CD14-positive monocyte (primary cell): ENCODE data around the gene ZP2. TPM values are rescaled to one million over a fixed set of nuclear protein-coding genes. Genes with fewer than 3 reads are reported as not detected.

Experiments
- DNase-seq, 3 donors: peaks; one replicate each; pipeline ENCODE4 v3.0.0-alpha.2; 2011 to 2022
- H2AFZ ChIP-seq: 2 replicates; pipeline ENCODE4 v1.6.0; 2012; ENCODE audit warnings: mild to moderate bottlenecking, low read depth, low read length, inconsistent platforms; ENCODE audit not compliant: insufficient read depth, poor library complexity, severe bottlenecking
- H3K27ac ChIP-seq, 2 donors: 1 replicate in 1 of 2; 2 replicates in 1 of 2; pipeline ENCODE4 v1.5.1; 2012 to 2013; ENCODE audit warnings: low read length in 2 of 2, control low read depth in 1 of 2, inconsistent platforms in 1 of 2, low read depth in 1 of 2, mild to moderate bottlenecking in 1 of 2
- H3K27me3 ChIP-seq, 2 donors: one replicate each; pipeline versions ENCODE4 v1.6.0 to v1.6.1; 2011 to 2013; ENCODE audit warnings: low read length in 2 of 2; ENCODE audit not compliant: control insufficient read depth in 2 of 2, insufficient read depth in 2 of 2
- H3K36me3 ChIP-seq, 2 donors: replicated peaks in 1 of 2; 1 replicate in 1 of 2; 2 replicates in 1 of 2; pipeline versions ENCODE4 v1.5.1 to v1.6.1; 2012 to 2013; ENCODE audit warnings: low read length in 2 of 2, control low read depth in 1 of 2, inconsistent platforms in 1 of 2, mild to moderate bottlenecking in 1 of 2; ENCODE audit not compliant: insufficient read depth in 2 of 2, control insufficient read depth in 1 of 2
- H3K4me1 ChIP-seq, 2 donors: 1 replicate in 1 of 2; 2 replicates in 1 of 2; pipeline versions ENCODE4 v1.5.1 to v1.6.1; 2012 to 2013; ENCODE audit warnings: low read length in 2 of 2, control low read depth in 1 of 2, inconsistent platforms in 1 of 2, mild to moderate bottlenecking in 1 of 2, moderate library complexity in 1 of 2; ENCODE audit not compliant: insufficient read depth in 2 of 2, control insufficient read depth in 1 of 2
- H3K4me2 ChIP-seq: replicated peaks from 2 replicates; pipeline ENCODE3; 2012; ENCODE audit warnings: low read length, moderate library complexity, mild to moderate bottlenecking; ENCODE audit not compliant: poor library complexity, severe bottlenecking; ENCODE audit errors: extremely low read depth
- H3K4me3 ChIP-seq, 3 experiments: fragments of 200-600 bp in 1 of 3; sonication (generic) in 1 of 3; replicated peaks in 1 of 3; 1 replicate in 2 of 3; 2 replicates in 1 of 3; pipeline ENCODE4 v1.5.1; 2011 to 2013; ENCODE audit warnings: low read length in 3 of 3, mild to moderate bottlenecking in 3 of 3, control low read depth in 2 of 3, low read depth in 2 of 3, inconsistent platforms in 1 of 3, moderate library complexity in 1 of 3
- H3K79me2 ChIP-seq: 2 replicates; pipeline ENCODE4 v1.6.0; 2012; ENCODE audit warnings: mild to moderate bottlenecking, control low read depth, inconsistent platforms, low read length, moderate library complexity; ENCODE audit not compliant: insufficient read depth
- H3K9ac ChIP-seq: 2 replicates; pipeline ENCODE4 v1.6.0; 2017; ENCODE audit warnings: low read length, mild to moderate bottlenecking; ENCODE audit not compliant: insufficient read depth, poor library complexity, severe bottlenecking
- H3K9me3 ChIP-seq, 2 donors: replicated peaks in 1 of 2; 1 replicate in 1 of 2; 2 replicates in 1 of 2; pipeline versions ENCODE4 v1.5.1 to v1.6.1; 2012 to 2013; ENCODE audit warnings: low read length in 2 of 2, control low read depth in 1 of 2; ENCODE audit not compliant: control insufficient read depth in 1 of 2, insufficient read depth in 1 of 2
- H4K20me1 ChIP-seq: 2 replicates; pipeline ENCODE4 v1.6.0; 2012; ENCODE audit warnings: mild to moderate bottlenecking, low read length, control low read depth, moderate library complexity; ENCODE audit not compliant: insufficient read depth
- H3K27ac Mint-ChIP-seq, 7 donors: one replicate each; pipeline ENCODE4 v1.8.0; 2020; ENCODE audit warnings: mild to moderate bottlenecking in 7 of 7, mixed read lengths in 7 of 7, moderate library complexity in 6 of 7, inconsistent platforms in 2 of 7
- H3K27me3 Mint-ChIP-seq, 3 donors: one replicate each; pipeline ENCODE4 v1.8.0; 2021 to 2022; ENCODE audit warnings: low read depth in 3 of 3, mild to moderate bottlenecking in 3 of 3, mixed read lengths in 3 of 3, moderate library complexity in 3 of 3, inconsistent platforms in 1 of 3
- H3K36me3 Mint-ChIP-seq, 2 donors: one replicate each; pipeline ENCODE4 v1.8.0; 2020; ENCODE audit warnings: mixed read lengths in 2 of 2, inconsistent platforms in 1 of 2, mild to moderate bottlenecking in 1 of 2
- H3K4me1 Mint-ChIP-seq: one replicate; pipeline ENCODE4 v1.8.0; 2020; ENCODE audit warnings: mild to moderate bottlenecking, mixed read lengths
- H3K4me3 Mint-ChIP-seq, 2 donors: one replicate each; pipeline ENCODE4 v1.8.0; 2020; ENCODE audit warnings: mild to moderate bottlenecking in 2 of 2, mixed read lengths in 2 of 2, moderate library complexity in 1 of 2
- H3K9me3 Mint-ChIP-seq, 7 donors: one replicate each; pipeline ENCODE4 v1.8.0; 2020 to 2022; ENCODE audit warnings: mixed read lengths in 7 of 7, mild to moderate bottlenecking in 6 of 7, moderate library complexity in 6 of 7, inconsistent platforms in 2 of 7
- intact Hi-C, 2 donors: fragments of 100-400 bp; cut with micrococcal nuclease; formaldehyde crosslinking; loops; one replicate each; pipeline versions ENCODE4 v1.15.0 to v1.15.1; 2023
- polyA plus RNA-seq, 3 donors: library from polyadenylated mRNA; depleted of rRNA in 1 of 3; unstranded in 2 of 3; stranded (reverse) in 1 of 3; fragments of 300-500 nt in 2 of 3; fragments of >200 nt in 1 of 3; fragmentation: Illumina TruSeq in 2 of 3; gene quantifications; 1 replicate in 2 of 3; 2 replicates in 1 of 3; pipeline ENCODE4 v1.2.3, GENCODE V29; 2012 to 2021
- TF ChIP-seq, protein P1 (sequence below): fragments of 200-600 bp; IDR thresholded peaks from one replicate; pipeline ENCODE4 v1.8.0; 2022; ENCODE audit warnings: antibody characterized with exemption, mild to moderate bottlenecking

The ZP2 gene
- polyA plus RNA-seq, 3 donors: not detected

GRCh38 chr16:21227866-21228265 is 16.5 kb upstream of the ZP2 start:
- Mint-ChIP-seq H3K9me3 (peaks cover 0 to 2% (median 0%) of the 10 kb centered on the region in 7 donors), H3K27ac (no peak overlapping the region), H3K4me1 (peaks cover 6% of the 10 kb centered on the region), H3K27me3 (peaks cover 11 to 29% (median 16%) of the 10 kb centered on the region in 3 donors), H3K4me3 (no peak overlapping the region), H3K36me3 (no peaks in the 10 kb centered on the region)
- H4K20me1 ChIP-seq: no peaks in the 10 kb centered on the region
- no peaks in the 10 kb centered on the region for H3K79me2 ChIP-seq
- H3K27me3 ChIP-seq: peaks cover 0 to 14% of the 10 kb centered on the region in 2 donors
- no peaks in the 10 kb centered on the region for H3K9me3 ChIP-seq
- no peak overlapping the region for H3K9ac ChIP-seq
- no peaks in the 10 kb centered on the region for H3K4me1 ChIP-seq
- H3K4me2 ChIP-seq: no peak overlapping the region
- TF ChIP-seq, protein P1, sequence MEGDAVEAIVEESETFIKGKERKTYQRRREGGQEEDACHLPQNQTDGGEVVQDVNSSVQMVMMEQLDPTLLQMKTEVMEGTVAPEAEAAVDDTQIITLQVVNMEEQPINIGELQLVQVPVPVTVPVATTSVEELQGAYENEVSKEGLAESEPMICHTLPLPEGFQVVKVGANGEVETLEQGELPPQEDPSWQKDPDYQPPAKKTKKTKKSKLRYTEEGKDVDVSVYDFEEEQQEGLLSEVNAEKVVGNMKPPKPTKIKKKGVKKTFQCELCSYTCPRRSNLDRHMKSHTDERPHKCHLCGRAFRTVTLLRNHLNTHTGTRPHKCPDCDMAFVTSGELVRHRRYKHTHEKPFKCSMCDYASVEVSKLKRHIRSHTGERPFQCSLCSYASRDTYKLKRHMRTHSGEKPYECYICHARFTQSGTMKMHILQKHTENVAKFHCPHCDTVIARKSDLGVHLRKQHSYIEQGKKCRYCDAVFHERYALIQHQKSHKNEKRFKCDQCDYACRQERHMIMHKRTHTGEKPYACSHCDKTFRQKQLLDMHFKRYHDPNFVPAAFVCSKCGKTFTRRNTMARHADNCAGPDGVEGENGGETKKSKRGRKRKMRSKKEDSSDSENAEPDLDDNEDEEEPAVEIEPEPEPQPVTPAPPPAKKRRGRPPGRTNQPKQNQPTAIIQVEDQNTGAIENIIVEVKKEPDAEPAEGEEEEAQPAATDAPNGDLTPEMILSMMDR: no peak
- H3K4me3 ChIP-seq: no peak overlapping the region
- no peak for DNase-seq
- no peaks in the 10 kb centered on the region for H3K36me3 ChIP-seq
- intact Hi-C loops: no loop called here
- H2AFZ ChIP-seq: no peak overlapping the region
- no peak overlapping the region for H3K27ac ChIP-seq

DNA sequence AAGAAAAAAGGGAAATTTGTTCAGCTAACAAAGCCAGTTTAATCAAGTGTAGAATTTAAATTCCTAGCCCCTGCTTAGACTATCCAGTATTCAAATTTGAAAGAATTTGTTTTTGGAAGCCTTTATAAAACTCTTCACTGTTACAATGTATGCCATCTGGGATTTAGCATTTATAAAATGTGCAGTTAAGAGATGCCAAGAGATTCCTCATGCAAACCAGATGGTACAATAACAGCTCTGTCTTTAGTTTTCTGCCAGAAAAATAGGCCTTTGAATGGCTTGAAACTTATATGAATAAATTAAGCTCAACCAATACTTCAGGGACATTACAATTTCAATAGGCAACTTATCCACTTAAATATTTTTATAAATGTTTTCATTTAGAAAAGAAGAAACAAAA is 15.4 kb upstream of the ZP2 start:
- Mint-ChIP-seq H3K27me3 (peaks cover 11 to 33% (median 21%) of the 10 kb centered on the region in 3 donors), H3K36me3 (no peaks in the 10 kb centered on the region), H3K4me3 (peak overlapping the region in 1 of 2 donors; percentile 4), H3K9me3 (peaks cover 0 to 2% (median 0%) of the 10 kb centered on the region in 7 donors), H3K27ac (no peak overlapping the region), H3K4me1 (peaks cover 6% of the 10 kb centered on the region)
- Histone ChIP-seq H3K9me3 (no peaks in the 10 kb centered on the region), H3K4me3 (no peak overlapping the region), H3K9ac (no peak overlapping the region), H3K79me2 (no peaks in the 10 kb centered on the region), H4K20me1 (no peaks in the 10 kb centered on the region), H3K4me2 (no peak overlapping the region), H3K36me3 (no peaks in the 10 kb centered on the region), H3K27ac (no peak overlapping the region), H3K27me3 (peaks cover 0 to 18% of the 10 kb centered on the region in 2 donors), H3K4me1 (no peaks in the 10 kb centered on the region), H2AFZ (no peak overlapping the region)
- no peak for DNase-seq
- intact Hi-C loops: no loop called here
- TF ChIP-seq, protein P1: no peak
